SK-N-MC (cell line): ENCODE measurements around the gene CBL.

Experiments
- DNase-seq: peaks from one replicate; pipeline ENCODE4 v3.0.0-alpha.2; 2011; ENCODE audit warnings: low read depth, low spot score
- H3K27ac ChIP-seq: fragments of 200-600 bp; sonication (generic); 2 replicates; pipeline ENCODE4 v1.5.1; 2016; ENCODE audit warnings: mixed run types
- H3K36me3 ChIP-seq: fragments of 200-600 bp; sonication (generic); 2 replicates; pipeline ENCODE4 v1.6.1; 2017; ENCODE audit warnings: antibody characterized with exemption, low read length, mixed read lengths; ENCODE audit not compliant: insufficient read depth
- H3K4me3 ChIP-seq: fragments of 200-600 bp; sonication (generic); 2 replicates; pipeline ENCODE4 v1.5.1; 2016
- H3K9ac ChIP-seq: fragments of 200-600 bp; sonication (generic); 2 replicates; pipeline ENCODE4 v1.8.0; 2017; ENCODE audit warnings: mixed run types, mixed read lengths; ENCODE audit not compliant: insufficient read length
- H3K9me3 ChIP-seq: fragments of 200-600 bp; sonication (generic); 2 replicates; pipeline ENCODE4 v1.6.1; 2017; ENCODE audit warnings: low read depth, mild to moderate bottlenecking, antibody characterized with exemption, low read length, moderate library complexity, mixed read lengths
- EZH2 ChIP-seq: fragments of 200-600 bp; sonication (generic); IDR thresholded peaks from one replicate; pipeline ENCODE4 v1.6.1; 2017; ENCODE audit warnings: antibody characterized with exemption
- FOXP2 ChIP-seq: optimal IDR thresholded peaks from 2 replicates; pipeline ENCODE3; 2011; ENCODE audit warnings: mild to moderate bottlenecking, moderate library complexity; ENCODE audit not compliant: insufficient read depth; ENCODE audit errors: extremely low read length, control extremely low read depth
- POLR2AphosphoS5 ChIP-seq: IDR thresholded peaks from 2 replicates; pipeline ENCODE4 v1.6.1; 2012; ENCODE audit warnings: mild to moderate bottlenecking, low read depth, low read length, borderline replicate concordance

Gene CBL

DNA sequence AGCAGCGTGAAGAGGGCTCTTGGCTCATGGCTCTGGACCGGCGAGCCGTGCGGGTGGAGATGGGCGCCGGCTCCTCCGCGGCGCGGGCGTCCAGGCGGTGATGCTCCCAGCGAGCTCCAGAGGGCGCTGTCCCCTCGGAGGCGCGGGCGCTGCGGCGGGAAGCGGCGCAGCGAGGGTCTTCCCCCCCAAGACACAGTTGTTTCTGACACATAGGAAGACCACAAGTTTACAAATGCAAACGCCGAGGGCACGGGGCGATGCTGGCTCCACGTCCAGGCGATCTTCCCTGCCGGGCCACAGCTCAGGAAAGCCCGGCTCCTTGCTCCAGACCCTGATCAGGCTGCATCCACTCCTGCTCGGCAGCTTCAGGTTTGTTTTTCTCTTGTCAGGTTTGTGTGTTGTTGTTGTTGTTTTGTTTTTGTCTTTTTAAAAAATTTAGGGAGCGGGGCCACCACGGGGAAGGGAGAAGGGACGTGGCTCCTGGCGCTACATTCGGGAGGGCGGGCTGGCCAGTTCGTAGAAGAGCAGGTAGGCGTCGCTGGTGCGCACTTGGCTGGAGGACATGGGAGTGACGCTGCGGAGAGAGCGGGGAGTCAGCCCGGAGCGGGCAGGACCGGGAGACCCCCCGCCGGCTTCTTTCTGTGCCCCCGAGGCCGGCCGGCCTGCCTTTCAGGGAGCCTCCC, 150.4 kb downstream of the CBL start:
- no peak for TF ChIP-seq POLR2AphosphoS5
- TF ChIP-seq FOXP2 = no peak
- no peak for TF ChIP-seq EZH2
- DNase-seq = no peak

GRCh38 chr11:119357074-119357473, 150.9 kb downstream of the CBL start:
- H3K9me3 ChIP-seq = no peaks in the 10 kb centered on the region
- H3K27ac ChIP-seq = no peak overlapping the region
- no peak overlapping the region for H3K9ac ChIP-seq
- peaks cover 22% of the 10 kb centered on the region; the same call in 1 of the 2 replicates for H3K36me3 ChIP-seq
- no peak for DNase-seq
- TF ChIP-seq EZH2 (no peak), POLR2AphosphoS5 (no peak), FOXP2 (no peak)
- no peak overlapping the region for H3K4me3 ChIP-seq

More for the DNA sequence above, 150.4 kb downstream of the CBL start:
- Histone ChIP-seq H3K36me3 (peaks cover 22% of the 10 kb centered on the region; the same call in 1 of the 2 replicates), H3K9ac (no peak overlapping the region), H3K4me3 (no peak overlapping the region), H3K9me3 (no peaks in the 10 kb centered on the region), H3K27ac (no peak overlapping the region)
